Measurements from ENCODE around the gene RIGI. TPM values are rescaled to one million over a fixed set of nuclear protein-coding genes. Genes with fewer than 3 reads are reported as not detected.

RIGI gene
- total and polyA plus RNA-seq, 2 donors (not counting 1 experiment from before 2014, with no cell fraction given): 7.6 to 24.9 TPM

DNA sequence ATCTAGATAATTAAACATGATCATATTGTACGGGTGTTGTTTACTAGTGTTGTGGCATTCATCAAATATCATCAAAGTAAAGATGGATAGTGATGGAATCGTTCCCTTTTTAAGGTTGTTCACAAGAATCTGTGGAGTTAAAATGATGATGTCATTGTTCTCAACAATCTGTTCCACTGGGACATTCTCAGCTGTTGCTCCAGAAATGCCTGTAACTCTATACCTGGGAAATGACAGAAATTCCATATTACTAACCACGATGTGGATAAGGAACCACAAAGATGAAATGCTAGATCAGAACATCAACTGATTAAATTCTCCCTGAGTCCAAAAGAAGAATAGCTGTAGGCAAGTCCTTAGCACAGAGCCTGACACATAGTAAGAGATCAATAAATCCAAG is 38.0 kb downstream of the RIGI start:
- WGBS (ENCODE audit: insufficient coverage): no CpG with 5 or more reads among the region's 3 CpGs
- Mint-ChIP-seq H3K27me3 (no peaks in the 10 kb centered on the region), H3K9me3 (ENCODE audit: insufficient read depth) (no peaks in the 10 kb centered on the region), H3K4me1 (no peaks in the 10 kb centered on the region), H3K4me3 (no peak overlapping the region), H3K27ac (no peak overlapping the region)
- Histone ChIP-seq H3K4me1 (ENCODE audit: control insufficient read depth in 2 of 2, insufficient read depth in 2 of 2, low read length in 2 of 2) (no peaks in the 10 kb centered on the region), H3K36me3 (replicated peaks in 1 of 2; ENCODE audit: control extremely low read depth in 1 of 2, control insufficient read depth in 1 of 2, extremely low read depth in 1 of 2, insufficient read depth in 2 of 2, low read length in 1 of 2) (peaks cover 19 to 81% of the 10 kb centered on the region in 2 experiments), H2AFZ (ENCODE audit: insufficient read depth, low read depth, low read length, poor library complexity, severe bottlenecking) (no peak overlapping the region), H4K20me1 (ENCODE audit: control insufficient read depth, insufficient read depth, low read length, poor library complexity, severe bottlenecking) (no peaks in the 10 kb centered on the region), H3K9me3 (ENCODE audit: control extremely low read depth in 1 of 3, control insufficient read depth in 2 of 3, insufficient read depth in 1 of 3, low read length in 2 of 3) (no peaks in the 10 kb centered on the region), H3K79me2 (ENCODE audit: control insufficient read depth, insufficient read depth, low read length) (no peaks in the 10 kb centered on the region), H3K27ac (ENCODE audit: low read length in 2 of 2) (no peak overlapping the region), H3K4me2 (replicated peaks; ENCODE audit: low read depth, low read length, poor library complexity, severe bottlenecking) (no peak overlapping the region), H3K4me3 (ENCODE audit: control extremely low read depth in 1 of 5, extremely low read depth in 1 of 5, insufficient read depth in 1 of 5, low read depth in 2 of 5, low read length in 4 of 5) (no peak overlapping the region), H3K27me3 (replicated peaks in 1 of 4; ENCODE audit: control extremely low read depth in 1 of 4, control insufficient read depth in 3 of 4, insufficient read depth in 4 of 4, low read length in 3 of 4) (no peaks in the 10 kb centered on the region), H3K9ac (ENCODE audit: low read length) (no peak overlapping the region)
- ChIA-PET CTCF (interaction anchor here (1.1 to 2.6 kb wide), 2 partner anchors 18 to 109 kb away, joined by 3 to 8 read pairs; no protein-coding TSS in a partner anchor), POLR2A (no interaction called here)
- no peak for DNase-seq
- intact Hi-C loops (cut with micrococcal nuclease): loop anchor here (10.0 kb wide), 1 partner anchor 53 kb away; no protein-coding TSS in a partner anchor
- TF ChIP-seq EZH2 (IDR thresholded peaks at IDR 0.05; ENCODE audit: borderline replicate concordance, insufficient read depth, low read depth, low read length, poor library complexity, severe bottlenecking): no peak
- TF ChIP-seq, protein P1, sequence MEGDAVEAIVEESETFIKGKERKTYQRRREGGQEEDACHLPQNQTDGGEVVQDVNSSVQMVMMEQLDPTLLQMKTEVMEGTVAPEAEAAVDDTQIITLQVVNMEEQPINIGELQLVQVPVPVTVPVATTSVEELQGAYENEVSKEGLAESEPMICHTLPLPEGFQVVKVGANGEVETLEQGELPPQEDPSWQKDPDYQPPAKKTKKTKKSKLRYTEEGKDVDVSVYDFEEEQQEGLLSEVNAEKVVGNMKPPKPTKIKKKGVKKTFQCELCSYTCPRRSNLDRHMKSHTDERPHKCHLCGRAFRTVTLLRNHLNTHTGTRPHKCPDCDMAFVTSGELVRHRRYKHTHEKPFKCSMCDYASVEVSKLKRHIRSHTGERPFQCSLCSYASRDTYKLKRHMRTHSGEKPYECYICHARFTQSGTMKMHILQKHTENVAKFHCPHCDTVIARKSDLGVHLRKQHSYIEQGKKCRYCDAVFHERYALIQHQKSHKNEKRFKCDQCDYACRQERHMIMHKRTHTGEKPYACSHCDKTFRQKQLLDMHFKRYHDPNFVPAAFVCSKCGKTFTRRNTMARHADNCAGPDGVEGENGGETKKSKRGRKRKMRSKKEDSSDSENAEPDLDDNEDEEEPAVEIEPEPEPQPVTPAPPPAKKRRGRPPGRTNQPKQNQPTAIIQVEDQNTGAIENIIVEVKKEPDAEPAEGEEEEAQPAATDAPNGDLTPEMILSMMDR (IDR thresholded peaks at IDR 0.05): no peak
- ATAC-seq (ENCODE audit: low read depth): no peak

DNA sequence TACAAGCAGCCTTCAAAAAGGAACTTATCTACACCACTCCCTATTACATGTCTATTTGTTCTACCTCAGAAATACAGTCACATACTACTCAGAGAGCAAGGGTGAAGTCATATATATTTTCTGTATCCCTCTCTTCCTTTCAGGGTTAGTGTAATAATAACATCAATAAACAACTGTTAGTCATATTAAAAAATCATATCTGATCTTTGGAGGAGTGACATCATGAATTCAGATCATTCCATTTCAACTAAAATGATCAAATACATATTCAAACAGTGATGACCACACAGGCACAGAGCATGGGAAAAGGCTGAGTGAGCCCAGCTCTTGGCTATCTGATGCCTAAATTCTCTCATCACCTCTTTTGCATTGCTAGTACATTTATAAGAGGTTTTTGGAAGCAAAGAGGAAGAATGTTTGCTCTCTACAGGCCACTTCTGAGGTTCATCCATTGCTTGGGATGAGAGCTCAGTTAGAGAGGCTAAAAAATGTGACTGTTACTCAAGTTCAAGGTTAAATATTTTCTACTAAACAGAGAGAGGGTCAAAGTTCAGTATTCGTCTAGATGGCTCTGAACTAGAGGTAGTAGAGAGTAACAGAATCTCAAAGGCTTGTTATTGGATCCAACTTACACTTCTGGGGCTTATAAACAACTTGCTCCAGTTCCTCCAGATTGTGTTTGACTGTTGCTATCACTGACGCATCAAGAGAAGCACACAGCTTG is 39.0 kb downstream of the RIGI start:
- H2AFZ ChIP-seq (ENCODE audit: insufficient read depth, low read depth, low read length, poor library complexity, severe bottlenecking): no peak overlapping the region
- ATAC-seq (ENCODE audit: low read depth) (no peak), DNase-seq (no peak)
- peaks cover 19 to 82% of the 10 kb centered on the region in 2 experiments for H3K36me3 ChIP-seq (replicated peaks in 1 of 2; ENCODE audit: control extremely low read depth in 1 of 2, control insufficient read depth in 1 of 2, extremely low read depth in 1 of 2, insufficient read depth in 2 of 2, low read length in 1 of 2)
- H4K20me1 ChIP-seq (ENCODE audit: control insufficient read depth, insufficient read depth, low read length, poor library complexity, severe bottlenecking): no peaks in the 10 kb centered on the region
- no peak overlapping the region for H3K4me2 ChIP-seq (replicated peaks; ENCODE audit: low read depth, low read length, poor library complexity, severe bottlenecking)
- H3K27ac ChIP-seq (ENCODE audit: low read length in 2 of 2): no peak overlapping the region
- intact Hi-C loops (cut with micrococcal nuclease): loop anchor here (10.0 kb wide), 1 partner anchor 52 kb away; no protein-coding TSS in a partner anchor
- H3K9ac ChIP-seq (ENCODE audit: low read length): no peak overlapping the region
- no peak overlapping the region for H3K4me3 Mint-ChIP-seq
- no peaks in the 10 kb centered on the region for H3K79me2 ChIP-seq (ENCODE audit: control insufficient read depth, insufficient read depth, low read length)
- H3K9me3 Mint-ChIP-seq (ENCODE audit: insufficient read depth): no peaks in the 10 kb centered on the region
- no peak for TF ChIP-seq EZH2 (IDR thresholded peaks at IDR 0.05; ENCODE audit: borderline replicate concordance, insufficient read depth, low read depth, low read length, poor library complexity, severe bottlenecking)
- TF ChIP-seq, protein P1 (IDR thresholded peaks at IDR 0.05): no peak
- H3K4me1 Mint-ChIP-seq: no peaks in the 10 kb centered on the region
- ChIA-PET POLR2A (no interaction called here), CTCF (interaction anchor here (1.1 to 2.6 kb wide), 2 partner anchors 17 to 108 kb away, joined by 3 to 8 read pairs; no protein-coding TSS in a partner anchor)
- H3K4me1 ChIP-seq (ENCODE audit: control insufficient read depth in 2 of 2, insufficient read depth in 2 of 2, low read length in 2 of 2): no peaks in the 10 kb centered on the region
- no peaks in the 10 kb centered on the region for H3K27me3 Mint-ChIP-seq
- H3K9me3 ChIP-seq (ENCODE audit: control extremely low read depth in 1 of 3, control insufficient read depth in 2 of 3, insufficient read depth in 1 of 3, low read length in 2 of 3): no peaks in the 10 kb centered on the region
- no peak overlapping the region for H3K27ac Mint-ChIP-seq
- no peak overlapping the region for H3K4me3 ChIP-seq (ENCODE audit: control extremely low read depth in 1 of 5, extremely low read depth in 1 of 5, insufficient read depth in 1 of 5, low read depth in 2 of 5, low read length in 4 of 5)
- no peaks in the 10 kb centered on the region for H3K27me3 ChIP-seq (replicated peaks in 1 of 4; ENCODE audit: control extremely low read depth in 1 of 4, control insufficient read depth in 3 of 4, insufficient read depth in 4 of 4, low read length in 3 of 4)
- 100% methylated on average over 1 of the region's 2 CpGs for WGBS (ENCODE audit: insufficient coverage)
